H1 (cell line): Measurements from ENCODE around the gene SOHLH2. TPM values are rescaled to one million over a fixed set of nuclear protein-coding genes. Genes with fewer than 3 reads are reported as not detected.

Experiments
- polyA plus RNA-seq, 7 experiments: library from polyadenylated mRNA; depleted of rRNA in 3 of 7; stranded (reverse) in 5 of 7; unstranded in 2 of 7; fragments of >200 nt in 5 of 7; fragments of 200-250 nt in 2 of 7; gene quantifications; 1 replicate in 5 of 7; 2 replicates in 1 of 7; 4 replicates in 1 of 7; pipeline versions ENCODE4 v1.2.1 to v1.2.3, GENCODE V29; 2011 to 2013; ENCODE audit warnings: missing spikeins in 2 of 7, mixed read lengths in 2 of 7
- total RNA-seq: library from RNA; stranded (reverse); fragmentation: NEBNext Ultra II Directional; extraction: Animal tissue kit (Norgen Biotek cat#: 25700); gene quantifications from 2 replicates; pipeline ENCODE4 v1.2.1, GENCODE V29; 2021

The SOHLH2 gene
- total and polyA plus RNA-seq, 2 of the 8 experiments (the other 6 are each of a cell fraction or from before 2014, with no cell fraction given) = 6.8 to 10.3 TPM

Other genes starting within 250 kb of the SOHLH2 start
- 38.7 and 41.0 TPM in 2 replicates for gene DCLK1, start 83.2 kb downstream of the SOHLH2 start, total RNA-seq
- 16.6 and 22.8 TPM in 2 replicates for gene DCLK1, start 83.2 kb downstream of the SOHLH2 start, polyA plus RNA-seq (2011; rRNA removed)
- 43.3 and 44.0 TPM in 2 replicates for gene CCDC169, start 83.3 kb upstream of the SOHLH2 start, total RNA-seq
- 5.3 and 7.2 TPM in 2 replicates for gene CCDC169, start 83.3 kb upstream of the SOHLH2 start, polyA plus RNA-seq (2011; rRNA removed)
- gene SPART, start 131.8 kb upstream of the SOHLH2 start, total RNA-seq = 68.2 and 74.1 TPM in 2 replicates
- 15.3 and 27.2 TPM in 2 replicates for gene SPART, start 131.8 kb upstream of the SOHLH2 start, polyA plus RNA-seq (2011; rRNA removed)
- gene CCNA1, start 217.9 kb upstream of the SOHLH2 start, total RNA-seq = 4.0 and 4.1 TPM in 2 replicates
- gene CCNA1, start 217.9 kb upstream of the SOHLH2 start, polyA plus RNA-seq (2011; rRNA removed) = 2.2 and 2.7 TPM in 2 replicates